NCI-H146 treated with DMSO at 0.1 percent for 48 hours (cell line): Measurements from ENCODE around the gene JADE3.

ENCODE experiments used
- DNase-seq: peaks from one replicate; lab custom pipeline; 2025; ENCODE audit not compliant: unreplicated experiment; lab: John Stamatoyannopoulos, UW

JADE3 gene

DNA sequence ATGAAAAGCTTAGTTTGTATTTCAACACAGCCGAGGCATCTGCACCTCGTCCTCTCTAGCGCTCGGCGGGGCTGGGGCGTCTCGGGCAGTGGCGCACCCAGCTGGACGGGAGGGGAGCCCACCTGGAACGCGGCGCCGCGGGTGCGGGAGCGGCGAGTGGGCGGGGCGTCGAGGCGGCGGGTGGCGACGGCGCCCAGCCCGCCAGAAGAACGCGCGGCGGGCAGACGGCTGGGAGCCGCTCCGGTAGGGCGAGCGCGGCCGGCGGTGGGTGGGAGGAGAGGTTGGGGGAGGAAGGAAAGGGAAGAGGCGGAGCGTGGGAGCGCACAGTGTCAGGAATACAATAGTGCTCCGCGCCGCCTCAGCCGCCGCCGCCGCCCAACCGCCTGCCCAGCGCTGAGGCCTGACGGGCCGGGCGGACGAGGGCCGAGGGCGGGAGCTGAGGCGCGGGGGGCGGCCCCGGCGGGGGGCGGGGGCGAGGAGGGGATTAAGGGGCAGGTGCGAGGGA is at the start of gene JADE3:
JADE3 (plus strand) TSS at position 324 of the 505 bp plus-strand sequence. CDS start 72,474 bp downstream, outside the sequence.
- DNase-seq = peak; percentile 76

GRCh38 chrX:46863072-46863471 is 49.1 kb upstream of the JADE3 start:
- no peak for DNase-seq

DNA sequence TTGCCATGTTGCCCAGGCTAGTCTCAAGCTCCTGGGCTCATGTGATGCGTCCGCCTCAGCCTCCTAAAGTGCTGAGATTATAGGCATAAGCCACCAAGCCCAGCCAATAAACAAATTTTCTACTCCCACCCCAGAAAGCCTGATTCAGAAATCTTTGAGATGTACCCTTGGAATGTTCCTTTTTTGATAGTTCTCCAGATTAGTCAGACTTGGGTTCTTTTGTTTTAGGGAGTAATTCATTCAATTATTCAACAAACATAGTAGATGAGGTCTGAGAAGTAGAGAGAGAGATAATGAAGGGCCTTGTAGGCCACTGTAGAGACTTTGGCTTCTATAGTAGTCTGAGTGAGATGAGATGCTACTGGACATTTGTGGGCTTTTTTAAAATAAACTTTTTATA is 47.6 kb upstream of the JADE3 start:
- no peak for DNase-seq

DNA sequence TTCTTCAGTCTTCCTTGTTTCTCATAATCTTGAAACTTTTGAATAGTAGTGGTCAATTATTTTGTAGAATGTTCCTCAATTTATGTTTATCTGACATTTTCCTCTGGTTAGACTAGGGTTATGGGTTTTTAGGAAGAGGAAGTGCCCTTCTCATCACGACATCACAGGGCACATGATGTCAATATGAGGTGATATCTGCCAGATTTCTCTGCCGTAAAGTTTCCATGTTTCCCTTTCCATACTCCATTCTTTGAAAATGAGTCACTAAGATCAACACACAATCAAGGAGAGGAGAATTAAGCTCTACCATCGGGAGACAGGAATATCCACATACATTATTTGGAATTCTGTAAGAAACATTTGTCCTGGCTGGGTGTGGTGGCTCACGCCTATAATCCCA is 46.9 kb upstream of the JADE3 start:
- DNase-seq = no peak

DNA sequence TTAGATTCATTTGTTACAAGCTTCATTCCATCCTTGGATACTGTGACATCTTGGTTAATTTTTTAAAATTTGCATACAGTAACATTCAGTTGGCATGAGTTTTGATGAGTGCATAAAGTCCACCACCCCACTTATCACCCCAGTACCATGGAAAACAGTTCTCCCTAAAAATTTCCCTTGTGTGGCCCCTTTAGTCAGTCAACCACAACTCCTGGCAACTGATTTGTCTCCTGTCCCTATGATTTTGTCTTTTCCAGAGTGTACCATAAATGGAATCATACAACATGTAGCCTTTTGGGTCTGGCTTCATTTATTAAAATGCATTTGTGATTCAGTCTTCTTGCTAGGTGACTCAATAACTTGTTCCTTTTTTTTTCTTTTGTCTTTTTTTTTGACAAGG is 45.5 kb upstream of the JADE3 start:
- no peak for DNase-seq

- no peak for DNase-seq
Measured at GRCh38 chrX:46873746-46874145, 38.5 kb upstream of the JADE3 start.

GRCh38 chrX:46876901-46877300 is 35.3 kb upstream of the JADE3 start:
- no peak for DNase-seq

- no peak for DNase-seq
Measured at GRCh38 chrX:46882266-46882665, 30.0 kb upstream of the JADE3 start.

GRCh38 chrX:46884799-46885198 is 27.4 kb upstream of the JADE3 start:
- no peak for DNase-seq

GRCh38 chrX:46898207-46898606 is 14.0 kb upstream of the JADE3 start:
- DNase-seq = no peak

- DNase-seq = peak; percentile 86
Measured at GRCh38 chrX:46903458-46904242, 8.6 kb upstream of the JADE3 start.

DNA sequence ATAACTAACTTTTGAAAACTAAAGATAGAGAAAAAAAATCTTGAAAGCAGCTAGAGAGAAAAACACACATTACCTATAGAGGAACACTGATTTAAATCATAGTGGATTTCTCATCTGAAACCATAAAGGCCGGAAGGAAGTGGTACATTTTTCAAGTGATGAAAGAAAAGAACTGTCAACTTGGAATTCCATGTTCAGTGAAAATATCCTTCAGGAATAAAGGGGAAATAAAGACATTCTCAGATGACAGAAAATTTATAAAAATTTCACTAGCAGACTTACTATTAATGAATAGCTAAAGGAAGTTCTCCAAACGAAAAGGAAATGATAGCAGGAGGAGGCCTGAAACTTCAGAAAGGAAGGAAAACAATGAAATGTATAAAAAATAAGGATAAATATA is 7.6 kb upstream of the JADE3 start:
- no peak for DNase-seq

- DNase-seq = no peak
Measured at GRCh38 chrX:46910415-46910814, 1.8 kb upstream of the JADE3 start.

DNA sequence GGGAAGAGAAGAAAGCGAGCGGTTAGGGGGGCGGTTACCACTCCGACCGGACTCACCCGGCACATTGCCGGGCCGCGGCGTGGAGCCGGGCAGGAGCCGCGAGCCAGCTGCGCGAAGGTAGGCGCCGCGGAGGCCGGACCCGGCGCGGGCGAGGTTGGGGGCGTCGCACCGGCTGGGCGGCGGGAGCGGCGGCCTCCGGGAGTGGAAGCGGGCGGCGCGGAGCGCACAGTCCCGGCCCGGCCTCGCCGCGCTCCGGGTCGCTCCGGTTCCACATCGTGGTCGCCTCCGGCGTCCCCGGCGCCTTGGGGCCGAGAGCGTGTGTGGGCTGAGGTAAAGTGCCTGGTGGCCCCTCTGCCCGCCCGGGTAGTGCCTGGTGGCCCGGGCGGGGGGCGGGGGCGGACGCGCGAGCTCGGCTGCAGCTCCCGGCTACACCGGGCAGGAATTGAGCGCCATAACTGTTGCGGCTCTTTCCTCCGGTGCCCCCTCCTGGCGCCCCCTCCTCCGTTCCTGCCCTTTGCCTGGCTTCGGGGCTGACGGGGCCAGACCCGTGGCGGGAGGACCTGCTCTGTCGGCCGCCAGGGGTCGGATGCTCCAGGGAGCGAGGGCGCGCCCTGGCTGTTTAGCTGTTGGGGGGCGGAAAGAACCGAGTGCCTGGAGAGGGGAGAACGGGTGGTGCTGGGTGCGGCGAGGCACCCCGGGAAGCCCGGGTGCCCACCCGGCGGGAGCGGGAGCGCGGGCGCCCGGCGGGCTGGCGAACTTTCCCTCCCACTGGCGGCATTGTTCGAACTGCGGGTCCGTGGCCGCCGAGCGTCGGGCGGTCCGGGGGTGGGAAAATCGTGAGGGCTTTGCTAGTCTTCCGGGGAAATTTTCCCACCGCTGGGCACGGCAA is 626 bp downstream of the JADE3 start:
- DNase-seq = no peak

DNA sequence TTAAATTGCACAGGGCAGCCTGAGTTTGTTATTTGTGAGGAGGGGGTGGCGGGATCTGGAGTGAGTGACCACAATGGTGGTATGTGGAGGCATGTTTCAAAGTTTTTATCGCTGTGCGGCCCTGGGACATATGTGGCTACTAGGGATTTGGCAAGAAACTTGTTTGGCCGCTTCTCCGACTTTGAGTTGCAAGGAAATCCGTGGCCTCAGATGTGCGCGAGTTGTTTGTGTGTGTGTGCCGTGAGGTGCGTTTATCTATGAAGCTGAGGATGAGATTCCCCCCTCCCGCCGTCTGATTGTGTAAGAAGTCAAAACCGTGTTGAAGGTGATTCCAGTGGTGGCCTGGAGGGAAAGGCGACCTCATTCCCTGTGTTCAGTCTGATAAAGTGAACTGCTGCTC is 1.4 kb downstream of the JADE3 start:
- DNase-seq = no peak

GRCh38 chrX:46916273-46916672 is 4.1 kb downstream of the JADE3 start:
- no peak for DNase-seq

DNA sequence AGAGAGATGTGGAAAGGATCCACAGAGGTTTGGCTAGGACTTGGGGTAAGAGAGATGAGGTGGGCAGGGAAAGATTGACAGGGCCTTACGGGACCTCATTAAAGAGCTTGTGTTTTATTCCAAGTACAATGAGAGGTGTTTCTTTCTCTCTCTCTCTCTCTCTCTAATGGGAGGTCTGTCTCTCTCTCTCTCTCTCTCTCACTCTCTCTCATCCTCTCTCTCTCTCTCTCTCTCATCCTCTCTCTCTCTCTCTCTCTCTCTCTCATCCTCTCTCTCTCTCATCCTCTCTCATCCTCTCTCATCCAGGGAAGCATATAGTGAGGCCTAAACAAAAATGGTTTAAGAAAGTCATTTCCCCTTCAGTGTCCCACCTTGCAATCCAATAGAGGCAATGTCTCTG is 5.4 kb downstream of the JADE3 start:
- DNase-seq = no peak

- DNase-seq = no peak
Measured at GRCh38 chrX:46918434-46918833, 6.2 kb downstream of the JADE3 start.

GRCh38 chrX:46920235-46920634 is 8.0 kb downstream of the JADE3 start:
- DNase-seq = no peak

- DNase-seq = no peak
Measured at GRCh38 chrX:46922611-46923010, 10.4 kb downstream of the JADE3 start.

- DNase-seq = no peak
Measured at GRCh38 chrX:46927718-46928117, 15.5 kb downstream of the JADE3 start.
